ENCODE results near the gene RAB11B.
"Not testable (repeated sequence)": the region's sequence is repeated elsewhere in the genome, so short reads cannot be mapped to it uniquely, and the experiment has no call there.

Gene RAB11B

DNA sequence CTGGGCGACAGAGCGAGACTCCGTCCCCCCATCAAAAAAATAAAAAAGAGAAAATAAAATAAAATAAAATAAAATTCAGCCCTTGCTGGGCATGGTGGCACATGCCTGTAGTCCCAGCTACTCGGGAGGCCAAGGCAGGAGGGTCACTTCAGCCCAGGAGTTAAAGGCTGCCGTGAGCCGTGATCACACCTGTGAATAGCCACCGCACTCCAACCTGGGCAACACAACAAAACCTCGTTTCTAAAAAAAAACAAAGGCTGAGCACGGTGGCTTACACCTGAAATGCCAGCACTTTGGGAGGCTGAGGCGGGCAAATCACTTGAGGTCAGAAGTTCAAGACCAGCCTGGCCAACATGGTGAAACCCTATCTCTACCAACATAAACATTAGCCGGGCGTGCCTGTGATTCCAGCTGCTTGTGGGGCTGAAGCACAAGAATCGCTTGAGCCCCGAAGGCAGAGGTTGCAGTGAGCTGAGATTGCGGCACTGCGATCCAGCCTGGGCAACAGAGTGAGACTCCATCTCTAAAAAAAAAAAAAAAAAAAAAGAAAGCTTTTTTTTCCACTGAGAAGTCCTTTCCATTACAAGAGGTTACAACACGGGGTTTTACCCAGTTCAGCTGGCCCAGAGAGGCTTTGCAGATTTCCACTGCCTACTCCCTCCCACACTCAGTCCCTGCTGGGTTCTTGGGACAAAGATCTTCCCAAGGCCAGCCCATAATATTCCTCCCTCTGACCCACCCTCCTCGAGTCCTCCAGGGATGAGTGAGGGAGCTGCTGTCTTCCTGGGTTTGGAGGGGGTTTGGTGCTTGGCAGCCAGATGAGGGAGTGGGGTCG is 19.8 kb upstream of the RAB11B start:
- no peak for DNase-seq (ENCODE audit: low read depth)

DNA sequence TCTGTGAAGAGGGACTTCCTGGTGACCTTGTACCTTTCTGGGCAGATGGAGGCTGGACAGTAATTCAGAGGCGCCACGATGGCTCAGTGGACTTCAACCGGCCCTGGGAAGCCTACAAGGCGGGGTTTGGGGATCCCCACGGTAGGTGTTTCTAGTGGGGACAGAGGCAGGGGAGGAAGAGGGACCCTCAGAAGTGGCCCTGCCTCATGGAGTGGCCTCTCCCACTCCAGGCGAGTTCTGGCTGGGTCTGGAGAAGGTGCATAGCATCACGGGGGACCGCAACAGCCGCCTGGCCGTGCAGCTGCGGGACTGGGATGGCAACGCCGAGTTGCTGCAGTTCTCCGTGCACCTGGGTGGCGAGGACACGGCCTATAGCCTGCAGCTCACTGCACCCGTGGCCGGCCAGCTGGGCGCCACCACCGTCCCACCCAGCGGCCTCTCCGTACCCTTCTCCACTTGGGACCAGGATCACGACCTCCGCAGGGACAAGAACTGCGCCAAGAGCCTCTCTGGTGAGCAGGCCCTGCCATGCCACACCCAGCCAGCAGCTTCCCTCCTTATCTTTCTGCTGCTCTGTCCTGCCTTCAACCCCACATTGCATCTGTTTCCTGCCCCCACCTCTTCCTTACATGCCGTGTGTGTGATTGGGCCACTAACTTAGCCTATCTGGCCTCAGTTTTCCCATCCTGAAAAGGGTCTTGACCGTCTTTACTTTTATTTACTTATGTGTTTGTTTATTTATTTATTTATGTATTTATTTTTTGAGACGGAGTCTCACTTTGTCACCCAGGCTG is 19.0 kb upstream of the RAB11B start:
- DNase-seq (ENCODE audit: low read depth): peak; percentile 73

- DNase-seq (ENCODE audit: low read depth): no peak
These were observed 16.0 kb upstream of the RAB11B start for GRCh38 chr19:8373867-8374813.

DNA sequence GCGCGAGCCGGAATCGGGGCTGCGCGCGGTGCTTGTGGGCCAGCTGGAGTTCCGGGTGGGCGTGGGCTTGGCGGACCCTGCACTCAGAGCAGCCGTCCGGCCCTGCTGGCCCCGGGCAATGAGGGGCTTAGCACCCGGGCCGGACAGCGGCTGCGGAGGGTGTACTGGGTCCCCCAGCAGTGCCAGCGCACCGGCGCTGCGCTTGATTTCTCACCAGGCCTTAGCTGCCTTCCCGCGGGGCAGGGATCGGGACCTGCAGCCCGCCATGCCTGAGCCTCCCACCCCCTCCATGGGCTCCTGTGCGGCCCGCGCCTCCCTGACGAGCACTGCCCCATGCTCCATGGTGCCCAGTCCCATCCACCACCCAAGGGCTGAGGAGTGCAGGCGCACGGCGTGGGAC is 14.4 kb upstream of the RAB11B start:
- DNase-seq (ENCODE audit: low read depth): not testable (repeated sequence)

- DNase-seq (ENCODE audit: low read depth): not testable (repeated sequence)
These were observed 13.7 kb upstream of the RAB11B start for GRCh38 chr19:8376373-8376974.

DNA sequence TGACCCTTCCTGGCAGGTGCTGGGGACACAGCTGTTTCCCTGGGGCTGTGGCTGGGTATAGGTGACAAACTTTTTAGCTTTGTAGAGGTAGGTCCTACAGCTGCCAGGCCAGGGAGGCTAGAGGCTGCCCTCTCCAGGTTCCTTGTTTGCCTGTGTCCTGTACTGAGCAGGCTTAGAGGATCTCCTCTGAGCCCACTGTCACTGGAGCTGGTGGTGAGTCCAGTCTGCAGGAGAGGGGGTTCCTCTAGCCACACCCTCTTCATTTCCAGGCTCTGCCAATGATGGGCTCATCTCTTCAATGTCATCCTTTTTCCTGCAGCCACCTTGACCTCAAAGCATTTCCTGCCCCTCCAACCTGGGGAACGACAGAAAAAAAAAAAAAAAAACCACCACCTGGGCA is 12.6 kb upstream of the RAB11B start:
- no peak for DNase-seq (ENCODE audit: low read depth)

- DNase-seq (ENCODE audit: low read depth): not testable (repeated sequence)
These were observed 10.8 kb upstream of the RAB11B start for GRCh38 chr19:8379156-8379891.

DNA sequence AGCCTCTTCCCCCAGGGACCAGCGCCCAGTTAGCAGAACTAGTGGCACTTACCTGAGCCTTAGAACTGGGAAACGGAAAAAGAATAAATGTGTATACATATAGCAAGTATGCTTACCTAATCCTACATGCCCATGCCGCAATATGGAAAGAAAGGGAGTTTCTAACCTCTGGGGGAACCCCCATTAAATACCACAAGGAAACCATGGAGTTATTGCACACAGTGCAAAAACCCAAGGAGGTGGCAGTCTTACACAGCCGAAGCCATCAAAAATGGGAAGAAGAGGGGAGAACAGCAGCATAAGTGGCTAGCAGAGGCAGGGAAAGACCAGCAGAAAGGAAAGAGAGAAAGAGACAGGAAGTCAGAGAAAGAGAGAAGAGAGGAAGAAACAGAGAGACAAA is 5.6 kb upstream of the RAB11B start:
- DNase-seq (ENCODE audit: low read depth): not testable (repeated sequence)

- not testable (repeated sequence) for DNase-seq (ENCODE audit: low read depth)
These were observed 5.1 kb upstream of the RAB11B start for GRCh38 chr19:8385103-8385502.

DNA sequence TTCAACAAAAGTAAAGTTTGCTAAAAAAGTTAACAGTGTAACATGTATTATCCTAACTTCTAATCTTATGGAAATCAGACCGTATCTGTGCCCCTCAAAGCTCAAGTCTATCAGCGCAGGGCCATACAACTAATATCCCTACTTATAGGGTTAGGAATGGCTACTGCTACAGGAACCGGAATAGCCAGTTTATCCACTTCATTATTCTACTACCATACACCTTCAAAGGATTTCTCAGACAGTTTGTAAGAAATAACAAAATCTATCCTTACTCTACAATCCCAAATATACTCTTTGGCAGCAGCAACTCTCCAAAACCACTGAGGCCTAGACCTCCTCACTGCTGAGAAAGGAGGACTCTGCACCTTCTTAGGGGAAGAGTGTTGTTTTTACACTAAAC is 4.6 kb upstream of the RAB11B start:
- DNase-seq (ENCODE audit: low read depth): not testable (repeated sequence)

- not testable (repeated sequence) for DNase-seq (ENCODE audit: low read depth)
These were observed 3.7 kb upstream of the RAB11B start for GRCh38 chr19:8386419-8386818.

GRCh38 chr19:8386990-8387389 is 3.2 kb upstream of the RAB11B start:
- DNase-seq (ENCODE audit: low read depth): no peak

- no peak for DNase-seq (ENCODE audit: low read depth)
These were observed 2.2 kb upstream of the RAB11B start for GRCh38 chr19:8387688-8388611.

GRCh38 chr19:8388612-8388958 is 1.6 kb upstream of the RAB11B start:
- no peak for DNase-seq (ENCODE audit: low read depth)

GRCh38 chr19:8390617-8390981 is 439 bp downstream of the RAB11B start:
- peak; percentile 80 for DNase-seq (ENCODE audit: low read depth)

DNA sequence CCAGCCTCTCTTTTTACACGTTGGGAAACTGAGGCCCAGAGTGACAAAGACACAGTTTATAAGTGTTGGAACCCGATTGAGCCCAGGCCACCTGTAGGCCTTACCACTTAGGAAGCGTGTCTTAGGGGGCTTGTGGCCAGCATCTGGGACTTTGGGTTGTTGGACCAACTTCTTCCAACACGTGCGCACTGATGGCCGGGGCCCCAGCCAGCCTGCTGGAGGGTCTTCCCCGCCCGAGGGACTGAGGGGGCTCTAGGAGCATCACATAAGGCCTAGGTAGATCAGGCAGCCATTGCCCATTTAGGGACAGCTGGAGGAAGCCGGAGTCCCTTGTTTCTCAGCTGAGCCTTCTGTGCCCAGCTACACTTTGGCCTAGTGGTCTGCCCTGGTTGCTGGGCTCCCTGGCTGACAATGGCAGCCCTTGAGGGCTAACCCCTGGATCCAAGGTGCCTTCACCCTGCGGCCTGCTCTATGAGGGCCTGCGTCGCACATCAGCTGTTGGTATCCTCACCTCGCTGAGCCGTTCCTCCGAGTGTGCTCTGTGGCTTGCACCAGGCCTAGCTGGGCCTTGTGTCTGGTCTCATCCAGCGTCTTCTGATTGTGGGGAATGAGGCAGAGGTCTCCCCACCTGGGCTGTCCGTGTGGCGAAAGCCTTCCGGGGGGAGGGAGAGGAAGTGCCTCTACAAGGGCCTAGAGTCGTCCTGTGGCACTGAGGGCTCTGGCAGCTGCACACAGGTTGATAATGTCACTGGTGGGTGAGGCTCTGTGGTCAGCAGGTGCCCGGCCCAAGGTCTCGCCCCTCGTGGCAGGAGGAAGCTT is 1.2 kb downstream of the RAB11B start:
- DNase-seq (ENCODE audit: low read depth): no peak

DNA sequence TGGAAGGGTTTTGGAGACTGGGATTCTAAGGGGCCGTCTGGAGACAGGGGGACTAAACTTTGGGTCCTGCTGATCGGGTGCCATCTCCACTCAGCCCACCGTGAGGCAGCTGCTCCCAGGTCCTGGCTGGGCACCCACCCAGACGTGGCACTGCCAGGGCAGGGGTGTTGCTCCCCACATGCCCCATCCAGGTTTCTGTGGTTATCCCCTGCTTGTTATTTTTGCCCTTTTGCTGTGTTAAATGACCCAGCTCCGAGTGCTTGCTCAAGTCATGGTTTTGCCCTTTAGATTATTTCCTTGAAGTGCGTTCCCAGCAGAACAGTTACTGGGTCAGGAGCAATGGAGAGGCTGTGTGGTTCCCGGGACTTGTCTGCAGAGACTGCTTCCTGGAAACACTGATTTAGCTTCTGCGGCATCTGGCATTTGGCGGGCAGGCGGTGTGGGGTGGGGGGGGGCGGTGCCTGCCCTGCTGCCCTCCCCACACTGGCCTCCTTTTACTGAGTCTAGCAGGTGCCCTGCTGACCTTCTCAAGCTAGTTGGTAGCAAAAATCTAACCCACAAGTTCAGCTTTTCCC is 1.9 kb downstream of the RAB11B start:
- no peak for DNase-seq (ENCODE audit: low read depth)

DNA sequence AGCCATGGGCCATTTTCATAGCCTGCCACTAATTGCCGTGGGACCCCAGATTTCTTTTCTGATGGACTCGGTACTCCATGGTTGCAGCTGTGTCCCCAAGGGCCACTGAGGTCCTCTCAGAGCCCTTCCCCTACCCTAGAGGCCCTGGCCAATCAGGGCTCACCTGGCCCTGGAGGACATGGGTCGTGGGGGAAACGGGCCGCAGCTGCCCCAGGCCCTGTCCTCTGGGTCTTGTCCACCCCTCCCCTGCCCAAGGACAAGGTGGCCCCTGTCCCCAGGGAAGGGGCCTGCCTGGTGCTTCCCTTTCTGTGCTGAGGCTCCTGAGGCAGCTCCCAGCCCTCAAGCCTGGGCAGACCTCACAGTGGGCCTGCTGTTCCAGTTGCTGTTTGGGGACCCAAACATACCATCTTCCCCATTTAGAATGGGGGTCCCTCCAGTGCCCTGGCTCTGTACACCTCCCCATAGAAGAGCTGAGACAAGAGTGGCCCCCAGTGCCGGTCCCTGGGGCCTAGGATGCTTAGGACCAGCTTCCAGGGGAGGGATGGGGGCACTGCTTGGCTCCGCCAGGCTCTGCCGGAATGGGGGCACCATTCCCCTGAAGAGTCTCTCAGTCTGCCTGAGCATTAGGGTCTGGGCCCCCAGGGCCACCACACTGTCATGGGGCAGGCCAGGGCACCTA is 3.2 kb downstream of the RAB11B start:
- no peak for DNase-seq (ENCODE audit: low read depth)
